Endothelial cell of umbilical vein (primary cell): Measurements from ENCODE around the gene SFXN4. TPM values are rescaled to one million over a fixed set of nuclear protein-coding genes. Genes with fewer than 3 reads are reported as not detected.

ENCODE experiments used
- BruUV-seq: library from RNA; stranded (reverse); fragments of 400-500 nt; replicated peaks from 2 replicates; lab custom pipeline; 2021; lab: Mats Ljungman, UMichigan
- CTCF ChIA-PET: fragments of 300-600, 350-600 bp; sonication (Branson Sonifier 250); formaldehyde crosslinking; loops from one replicate; lab custom pipeline; 2021; ENCODE audit warnings: antibody characterized with exemption, inconsistent platforms; lab: Charles Lee
- POLR2A ChIA-PET: fragments of 300-600, 350-600 bp; sonication (Branson Sonifier 250); formaldehyde crosslinking; loops from one replicate; lab custom pipeline; 2021; ENCODE audit warnings: antibody characterized with exemption, inconsistent platforms; lab: Charles Lee
- DNase-seq: peaks from one replicate; pipeline ENCODE4 v3.0.0-alpha.2; 2011; ENCODE audit warnings: low read depth, low spot score
- FAIRE-seq: peaks from 2 replicates; lab custom pipeline; 2011; peaks lifted over from hg19 to GRCh38; lab: Jason Lieb, UNC
- H2AFZ ChIP-seq: 2 replicates; pipeline ENCODE4 v1.6.0; 2012; ENCODE audit warnings: low read depth, low read length, control low read depth, inconsistent platforms
- H3K27ac ChIP-seq: 2 replicates; pipeline ENCODE4 v1.5.1; 2011; ENCODE audit warnings: low read depth, mild to moderate bottlenecking, control low read depth, low read length, moderate library complexity; ENCODE audit not compliant: insufficient read depth
- H3K27me3 ChIP-seq, 2 experiments: 2 replicates each; pipeline versions ENCODE4 v1.6.0 to v1.6.1; 2011; ENCODE audit warnings: low read length in 2 of 2, mixed read lengths in 1 of 2; ENCODE audit not compliant: control insufficient read depth in 2 of 2, insufficient read depth in 2 of 2
- H3K36me3 ChIP-seq, 2 experiments: 2 replicates in 1 of 2; 3 replicates in 1 of 2; pipeline ENCODE4 v1.5.1; 2011; ENCODE audit warnings: low read length in 2 of 2, mild to moderate bottlenecking in 1 of 2, moderate library complexity in 1 of 2; ENCODE audit not compliant: control insufficient read depth in 2 of 2, insufficient read depth in 2 of 2; ENCODE audit errors: extremely low read depth in 1 of 2
- H3K4me1 ChIP-seq: 3 replicates; pipeline ENCODE4 v1.5.1; 2011; ENCODE audit warnings: mild to moderate bottlenecking, low read length; ENCODE audit not compliant: control insufficient read depth, insufficient read depth; ENCODE audit errors: extremely low read depth
- H3K4me2 ChIP-seq: 2 replicates; pipeline ENCODE4 v1.6.1; 2011; ENCODE audit warnings: low read length, control low read depth, mixed read lengths; ENCODE audit not compliant: insufficient read depth
- H3K4me3 ChIP-seq, 3 experiments: fragments of 200-600 bp in 1 of 3; sonication (generic), shearing (Covaris generic) in 1 of 3; replicated peaks in 1 of 3; 2 replicates each; pipeline ENCODE4 v1.5.1; 2011 to 2016; ENCODE audit warnings: control low read depth in 3 of 3, low read length in 3 of 3, mild to moderate bottlenecking in 2 of 3, inconsistent platforms in 1 of 3, low read depth in 1 of 3, moderate library complexity in 1 of 3; ENCODE audit not compliant: insufficient read depth in 1 of 3
- H3K79me2 ChIP-seq: 2 replicates; pipeline ENCODE4 v1.6.0; 2012; ENCODE audit warnings: low read length, inconsistent platforms; ENCODE audit not compliant: control insufficient read depth, insufficient read depth
- H3K9ac ChIP-seq: replicated peaks from 2 replicates; pipeline ENCODE3; 2011; ENCODE audit warnings: low read length, control low read depth; ENCODE audit not compliant: insufficient read depth; ENCODE audit errors: extremely low read depth
- H3K9me1 ChIP-seq: replicated peaks from 3 replicates; pipeline ENCODE4 v1.6.0; 2011; ENCODE audit warnings: mild to moderate bottlenecking, low read length; ENCODE audit not compliant: control insufficient read depth, insufficient read depth; ENCODE audit errors: extremely low read depth
- H3K9me3 ChIP-seq: replicated peaks from 2 replicates; pipeline ENCODE4 v1.5.1; 2012; ENCODE audit warnings: low read length, inconsistent platforms; ENCODE audit not compliant: control insufficient read depth, insufficient read depth
- H4K20me1 ChIP-seq: replicated peaks from 2 replicates; pipeline ENCODE3; 2011; ENCODE audit warnings: mild to moderate bottlenecking, low read length; ENCODE audit not compliant: control insufficient read depth, insufficient read depth; ENCODE audit errors: extremely low read depth
- EZH2 ChIP-seq: IDR thresholded peaks from 2 replicates; pipeline ENCODE4 v1.6.1; 2012; ENCODE audit warnings: borderline replicate concordance, low read depth, mild to moderate bottlenecking, moderate library complexity, low read length, inconsistent platforms; ENCODE audit not compliant: severe bottlenecking
- FOS ChIP-seq: IDR thresholded peaks from 2 replicates; pipeline ENCODE4 v1.6.1; 2011; ENCODE audit warnings: mild to moderate bottlenecking, low read length, moderate library complexity, borderline replicate concordance; ENCODE audit not compliant: insufficient read depth
- dilution Hi-C: fragments of 300-500 bp; cut with MboI; formaldehyde crosslinking; loops from one replicate; pipeline ENCODE4 v1.15.0; 2019; ENCODE audit warnings: low sequenced_read_pairs; ENCODE audit not compliant: extremely low pct_ligation_motif_present
- intact Hi-C: fragments of 100-400 bp; cut with micrococcal nuclease; formaldehyde crosslinking; loops from one replicate; pipeline ENCODE4 v1.10.0; 2022
- polyA plus RNA-seq, 4 experiments: library from polyadenylated mRNA; depleted of rRNA in 3 of 4; stranded (reverse) in 3 of 4; unstranded in 1 of 4; fragments of >200 nt; gene quantifications; 2 replicates each; pipeline versions ENCODE4 v1.2.1 to v1.2.3, GENCODE V29; 2011 to 2012; ENCODE audit warnings: missing spikeins in 1 of 4
- total RNA-seq: library from RNA; stranded (reverse); gene quantifications from 2 replicates; pipeline ENCODE4 v1.2.3, GENCODE V29; 2021
- TF ChIP-seq, protein P1 (sequence below): IDR thresholded peaks from 2 replicates; pipeline ENCODE4 v1.6.1; 2011; ENCODE audit not compliant: insufficient read depth, insufficient read length

The SFXN4 gene
- total and polyA plus RNA-seq, 2 donors (not counting 3 experiments of a cell fraction or from before 2014, with no cell fraction given): 11.1 to 14.5 TPM

DNA sequence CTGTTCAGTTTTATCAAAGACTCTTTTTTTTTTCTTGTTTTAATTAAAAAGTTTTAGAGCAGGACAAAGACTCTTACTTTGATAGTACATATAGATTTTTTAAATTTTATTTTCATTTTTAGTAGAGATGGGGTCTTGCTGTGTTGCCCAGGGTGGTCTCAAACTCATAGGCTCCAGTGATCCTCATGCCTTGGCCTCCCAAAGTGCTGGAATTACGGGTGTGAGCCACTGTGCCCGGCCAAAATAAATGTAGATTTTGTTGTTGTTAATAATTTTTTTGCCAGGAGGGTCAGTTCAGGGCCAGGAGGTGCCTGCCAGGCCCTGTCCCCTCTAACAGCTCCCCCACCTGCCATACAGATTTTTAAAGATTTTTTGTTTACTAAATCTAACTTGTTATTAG lies 44.6 kb downstream of the SFXN4 start:
- POLR2A ChIA-PET: no interaction called here
- Histone ChIP-seq H3K27me3 (no peaks in the 10 kb centered on the region), H4K20me1 (no peaks in the 10 kb centered on the region), H3K4me1 (no peaks in the 10 kb centered on the region), H3K36me3 (peaks cover 9 to 16% of the 10 kb centered on the region in 2 experiments), H3K4me3 (no peak overlapping the region), H3K79me2 (no peaks in the 10 kb centered on the region), H3K9me1 (no peaks in the 10 kb centered on the region), H3K4me2 (no peak overlapping the region), H3K9ac (no peak overlapping the region), H3K27ac (no peak overlapping the region), H3K9me3 (no peaks in the 10 kb centered on the region), H2AFZ (no peak overlapping the region)
- intact Hi-C loops (no loop called here), dilution Hi-C loops (no loop called here)
- CTCF ChIA-PET: no interaction called here
- BruUV-seq: no TSS peak
- FAIRE-seq (no peak), DNase-seq (no peak)
- TF ChIP-seq, protein P1, sequence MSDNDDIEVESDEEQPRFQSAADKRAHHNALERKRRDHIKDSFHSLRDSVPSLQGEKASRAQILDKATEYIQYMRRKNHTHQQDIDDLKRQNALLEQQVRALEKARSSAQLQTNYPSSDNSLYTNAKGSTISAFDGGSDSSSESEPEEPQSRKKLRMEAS: no peak
- no peak for TF ChIP-seq FOS

DNA sequence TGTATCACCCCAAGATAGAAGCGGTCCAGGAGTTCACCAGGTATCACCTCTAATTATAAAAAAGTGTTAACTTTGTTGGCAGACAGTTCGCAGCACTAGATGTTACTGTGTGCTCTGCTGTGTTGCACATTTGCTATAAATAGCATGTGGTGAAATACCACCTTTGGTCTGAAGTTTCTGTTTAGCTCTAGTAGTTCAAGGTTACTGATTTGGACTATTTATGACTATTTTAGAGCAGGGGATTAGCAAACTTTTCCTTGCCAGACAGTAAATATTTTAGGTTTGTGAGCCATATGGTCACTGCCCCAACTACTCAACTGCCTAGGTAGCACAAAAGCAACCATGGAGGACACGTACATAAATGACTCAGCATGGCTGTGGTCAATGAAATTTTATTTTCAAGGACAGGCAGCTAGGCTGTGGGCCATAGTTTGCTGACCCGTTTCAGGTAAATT lies 45.1 kb downstream of the SFXN4 start:
- Histone ChIP-seq H3K27ac (no peak overlapping the region), H3K9me1 (no peaks in the 10 kb centered on the region)
- POLR2A ChIA-PET: no interaction called here

More for the DNA sequence above, 45.1 kb downstream of the SFXN4 start:
- no peak for TF ChIP-seq EZH2
- H3K4me2 ChIP-seq: no peak overlapping the region
- no peaks in the 10 kb centered on the region for H3K4me1 ChIP-seq
- H3K27me3 ChIP-seq: no peaks in the 10 kb centered on the region
- intact Hi-C loops (no loop called here), dilution Hi-C loops (no loop called here)
- H3K79me2 ChIP-seq: no peaks in the 10 kb centered on the region
- peaks cover 9 to 16% of the 10 kb centered on the region in 2 experiments for H3K36me3 ChIP-seq
- H2AFZ ChIP-seq: no peak overlapping the region
- no peaks in the 10 kb centered on the region for H4K20me1 ChIP-seq
- H3K9me3 ChIP-seq: no peaks in the 10 kb centered on the region
- no peak overlapping the region for H3K4me3 ChIP-seq
- FAIRE-seq (peak; percentile 26), DNase-seq (no peak)
- H3K9ac ChIP-seq: no peak overlapping the region
- CTCF ChIA-PET: no interaction called here
- BruUV-seq: no TSS peak
